Measurements from ENCODE around the gene TRIM36.

GRCh38 chr5:115193295-115193694, 23.6 kb upstream of the TRIM36 start:
- no peak for TF ChIP-seq SRF (IDR thresholded peaks at IDR 0.05; ENCODE audit: low read depth in 2 of 2, low read length in 2 of 2)
- no peak for TF ChIP-seq POLR2A (IDR thresholded peaks at IDR 0.05; ENCODE audit: low read depth, low read length)
- TF ChIP-seq BHLHE40 (IDR thresholded peaks at IDR 0.05; ENCODE audit: borderline replicate concordance in 1 of 2, low read depth in 2 of 2, low read length in 1 of 2) = no peak
- TF ChIP-seq CHD1 (IDR thresholded peaks at IDR 0.05; ENCODE audit: low read depth, low read length) = no peak
- no peak for TF ChIP-seq CTCF (IDR thresholded peaks at IDR 0.05 in 2 of 3, conservative IDR thresholded peaks at IDR 0.05 in 1 of 3; ENCODE audit: control insufficient read depth in 2 of 3, extremely low read depth in 1 of 3, insufficient read depth in 1 of 3, low read depth in 3 of 3, low read length in 3 of 3)
- no peak for TF ChIP-seq POLR2AphosphoS5 (IDR thresholded peaks at IDR 0.05; ENCODE audit: low read length)
- no peak for TF ChIP-seq NR2C2 (IDR thresholded peaks at IDR 0.05; ENCODE audit: borderline replicate concordance, control insufficient read depth, insufficient read length, low read depth)
- no peak for TF ChIP-seq FOS (IDR thresholded peaks at IDR 0.05; ENCODE audit: borderline replicate concordance, extremely low read depth, insufficient read length)
- TF ChIP-seq RAD21 (IDR thresholded peaks at IDR 0.05; ENCODE audit: insufficient read depth, low read depth, low read length) = no peak
- no peak for TF ChIP-seq PML (IDR thresholded peaks at IDR 0.05; ENCODE audit: low read length)
- TF ChIP-seq TCF12 (IDR thresholded peaks at IDR 0.05; ENCODE audit: low read depth, low read length) = no peak

All from GM12878 (cell line).